Activated gamma-delta T cell treated with anti-CD3 and anti-CD28 coated beads, Interleukin-2, amount 50 U/mL, for 16 hours (primary cell): ENCODE data around the gene PDE4B.

Experiments
- DNase-seq: peaks from one replicate; pipeline ENCODE4 v3.0.0-alpha.2; 2020; ENCODE audit warnings: low read depth

PDE4B gene

DNA sequence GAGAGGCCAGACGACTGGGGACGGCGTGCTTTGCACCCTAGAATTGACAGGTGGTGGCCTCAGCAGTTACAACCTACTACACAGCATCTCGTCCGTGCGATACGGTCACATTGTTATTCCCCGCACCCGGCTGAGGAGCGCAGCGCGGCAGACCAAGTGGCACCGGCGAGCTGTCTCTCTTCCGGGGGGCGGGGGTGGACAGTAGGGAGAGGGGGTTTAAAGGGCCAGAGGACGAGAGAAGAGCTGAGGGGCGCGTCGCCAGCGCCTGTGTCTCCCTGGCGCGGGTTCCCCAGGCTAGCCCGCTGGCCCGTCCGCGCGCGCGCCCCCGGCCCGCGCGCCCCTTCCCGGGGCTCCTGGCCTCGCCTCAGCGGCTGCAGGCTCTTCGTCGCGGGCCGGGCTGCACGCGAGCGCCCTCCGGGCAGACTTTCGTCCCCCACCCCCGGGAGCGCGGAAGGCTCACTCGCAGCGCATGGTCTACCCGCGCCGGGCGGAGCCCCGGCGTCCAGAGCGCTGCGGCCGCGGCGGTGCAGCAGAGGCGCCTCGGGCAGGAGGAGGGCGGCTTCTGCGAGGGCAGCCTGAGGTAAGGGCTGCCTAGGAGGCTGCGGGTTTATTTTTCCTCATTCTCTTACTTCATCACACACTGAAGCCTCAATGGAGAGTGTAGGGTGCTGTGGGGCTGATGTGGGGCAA lies at the start of gene PDE4B:
Gene PDE4B, plus strand, starts transcription at position 227 of the 690 bp plus-strand sequence.
- DNase-seq: no peak

DNA sequence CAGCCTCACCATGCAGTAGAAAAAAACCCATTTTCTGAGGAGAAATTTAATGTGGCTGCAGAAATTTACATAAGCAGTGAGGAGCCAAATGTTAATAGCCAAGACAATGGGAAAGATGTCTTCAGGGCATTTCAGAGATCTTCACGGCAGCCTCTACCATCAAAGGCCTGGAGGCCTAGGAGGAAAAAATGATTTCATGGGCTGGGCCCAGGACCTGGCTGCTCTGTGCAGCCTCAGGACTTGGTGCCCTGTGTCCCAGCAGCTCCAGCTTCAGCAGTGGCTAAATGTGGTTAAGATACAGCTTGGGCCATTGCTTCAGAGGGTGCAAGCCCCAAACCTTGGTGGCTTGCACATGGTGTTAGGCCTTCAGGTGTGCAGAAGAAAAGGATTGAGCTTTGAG lies 48.0 kb upstream of the PDE4B start:
- DNase-seq: no peak

DNA sequence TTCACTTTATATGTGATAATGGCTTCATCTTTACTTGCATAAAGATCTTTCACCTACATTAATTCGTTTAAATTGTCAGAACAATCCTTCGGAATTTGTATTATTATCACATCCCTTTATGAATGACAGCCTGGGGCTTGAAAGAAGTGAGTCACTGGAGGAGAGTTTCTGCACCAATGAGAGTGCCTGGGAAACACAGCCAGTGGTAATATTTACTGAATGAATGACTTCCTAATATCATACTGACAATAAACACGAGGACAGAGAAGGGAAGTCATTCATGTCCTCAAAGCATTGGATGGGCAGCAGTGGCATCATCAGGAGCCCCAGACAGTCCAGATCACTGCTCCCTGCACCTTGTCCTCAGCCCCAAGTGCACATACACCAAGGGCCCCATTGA lies 40.7 kb upstream of the PDE4B start:
- DNase-seq: no peak

DNA sequence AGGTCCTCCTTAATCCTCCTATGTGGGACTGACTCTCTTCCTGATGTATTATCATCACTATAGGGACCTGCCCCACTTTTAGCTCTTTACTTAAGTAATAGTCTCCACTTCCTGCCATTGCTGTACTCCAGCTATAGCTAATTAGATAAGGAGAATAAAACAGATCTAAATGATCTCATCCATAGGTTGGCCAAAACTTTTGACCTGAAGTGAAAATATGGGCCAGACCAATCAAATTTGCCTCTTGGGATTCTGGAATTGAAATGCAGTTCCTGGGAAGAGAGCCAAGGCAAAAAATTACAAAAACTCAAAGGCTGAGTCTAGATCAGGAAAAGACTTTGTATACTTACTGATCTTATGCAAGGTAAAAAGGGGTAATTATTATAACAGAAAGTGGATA lies 36.1 kb upstream of the PDE4B start:
- no peak for DNase-seq

DNA sequence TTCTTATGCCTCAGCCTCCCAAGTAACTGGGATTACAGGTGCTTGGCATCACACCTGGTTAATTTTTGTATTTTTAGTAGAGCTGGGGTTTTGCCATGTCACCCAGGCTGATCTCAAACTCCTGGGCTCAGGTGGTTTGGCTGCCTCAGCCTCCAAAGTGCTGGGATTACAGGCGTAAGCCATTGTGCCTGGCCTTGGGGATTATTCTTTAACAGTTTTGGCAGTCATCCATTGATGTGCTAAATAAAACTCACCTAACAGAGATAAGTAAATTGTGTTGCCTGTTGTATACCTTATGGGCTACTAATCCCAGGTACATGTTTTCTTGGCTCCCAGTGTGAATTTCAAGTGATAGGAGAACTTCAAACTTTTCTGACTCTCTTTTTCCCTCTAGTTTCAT lies 35.2 kb upstream of the PDE4B start:
- no peak for DNase-seq

DNA sequence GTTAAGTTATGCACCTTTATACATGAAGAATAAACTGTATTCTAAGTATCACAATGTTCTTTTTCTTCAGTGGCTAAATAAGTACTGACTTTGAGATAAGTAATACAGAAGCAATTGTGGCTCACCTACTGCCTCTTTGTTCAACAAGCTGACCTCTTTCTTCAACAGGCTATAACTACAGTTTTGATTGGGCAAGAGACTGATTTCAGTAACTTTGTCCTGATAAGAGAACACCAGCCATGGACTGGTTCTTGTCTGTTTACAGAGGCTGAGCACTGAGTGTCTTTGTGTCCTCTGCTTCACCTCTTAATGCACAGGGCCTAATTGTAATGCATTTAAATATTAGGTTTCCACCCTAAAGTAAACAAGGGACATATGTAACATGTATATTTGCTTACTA lies 34.6 kb upstream of the PDE4B start:
- DNase-seq: no peak

DNA sequence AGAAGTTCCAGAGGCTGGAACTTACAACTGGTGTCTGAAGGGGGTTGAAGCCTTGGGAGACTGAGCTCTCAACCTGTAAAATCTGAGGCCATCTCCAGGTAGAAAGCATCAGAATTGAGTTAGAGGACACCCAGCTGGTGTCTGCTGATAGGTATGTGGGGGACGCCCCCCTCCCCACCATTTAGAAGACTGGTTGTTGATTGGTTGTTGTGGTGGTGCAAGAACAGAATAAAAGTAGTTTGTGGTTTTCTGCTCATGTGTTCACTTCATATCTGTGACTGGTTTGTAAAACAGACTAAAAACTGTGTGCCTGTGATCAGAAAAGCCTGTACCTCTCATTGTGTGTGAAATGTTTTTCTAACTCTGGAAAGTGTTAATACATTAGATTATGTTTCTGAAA lies 33.2 kb upstream of the PDE4B start:
- DNase-seq: no peak

DNA sequence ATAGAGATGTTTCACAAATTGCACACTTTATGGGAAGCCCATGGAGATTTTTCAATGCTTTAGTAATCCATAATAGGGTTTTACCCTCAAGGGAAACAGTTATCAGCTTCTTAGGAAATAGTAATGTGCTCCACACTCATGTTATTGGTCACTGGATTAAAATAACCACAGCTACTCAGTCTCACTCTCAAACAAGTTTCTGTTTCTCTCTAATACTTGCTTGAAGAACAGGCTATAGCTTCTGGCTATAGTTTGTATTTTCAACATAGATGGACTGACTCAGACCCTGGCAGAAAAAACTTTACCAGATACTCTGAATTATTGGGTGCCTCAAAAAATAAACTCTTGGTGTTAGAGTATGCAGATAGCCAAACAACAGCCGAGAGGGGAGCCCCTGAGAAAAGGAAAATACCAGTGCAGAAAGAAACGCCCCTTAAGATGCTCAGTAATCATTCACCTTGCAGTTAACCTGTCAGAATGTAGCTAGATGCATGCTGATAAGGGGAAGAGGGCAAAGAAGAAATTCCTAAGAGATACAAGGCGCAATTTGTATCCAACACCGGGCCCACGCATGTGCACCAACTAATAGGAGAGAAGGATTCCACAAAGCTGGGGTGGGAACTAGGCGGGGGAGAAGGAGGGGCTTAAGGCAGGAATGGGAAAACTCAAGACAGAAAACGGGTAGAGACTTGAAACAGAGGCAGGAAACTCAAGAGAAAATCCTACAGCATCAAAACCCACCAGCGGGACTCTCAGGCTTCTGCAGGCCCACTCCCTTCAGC lies 30.4 kb upstream of the PDE4B start:
- DNase-seq: no peak

DNA sequence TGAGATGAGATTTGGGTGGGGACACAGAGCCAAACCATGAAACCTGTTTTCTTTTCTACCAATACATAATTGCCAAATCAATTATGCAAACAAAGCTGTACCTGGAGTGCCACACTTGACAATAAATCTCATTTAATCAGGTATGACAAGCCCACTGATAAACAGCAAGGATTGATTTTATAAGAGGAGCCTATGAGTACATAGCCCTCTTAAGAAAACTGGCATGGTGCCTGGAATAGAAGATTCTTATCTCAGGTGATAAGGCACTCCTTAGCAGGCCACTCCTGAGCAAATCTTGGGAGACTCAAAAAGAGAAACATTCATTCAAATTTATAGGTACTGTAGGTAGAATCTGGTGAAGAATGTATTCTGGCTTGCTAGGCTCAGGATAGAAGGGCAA lies 28.6 kb upstream of the PDE4B start:
- no peak for DNase-seq

DNA sequence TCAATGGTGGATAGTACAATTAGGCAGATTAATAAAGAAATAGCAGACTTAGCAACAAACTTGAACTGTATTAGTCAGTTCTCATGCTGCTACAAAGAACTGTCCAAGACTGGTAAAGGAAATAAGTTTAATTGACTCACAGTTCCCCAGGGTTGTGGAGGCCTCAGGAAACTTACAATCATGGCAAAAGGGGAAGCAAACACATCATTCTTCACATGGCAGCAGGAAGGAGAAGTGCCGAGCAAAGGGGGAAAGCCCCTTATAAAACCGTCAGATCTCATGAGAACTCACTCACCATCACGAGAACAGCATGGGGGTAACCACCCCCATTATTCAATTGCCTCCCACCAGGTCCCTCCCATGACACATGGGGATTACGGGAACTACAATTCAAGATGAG lies 27.1 kb upstream of the PDE4B start:
- no peak for DNase-seq

DNA sequence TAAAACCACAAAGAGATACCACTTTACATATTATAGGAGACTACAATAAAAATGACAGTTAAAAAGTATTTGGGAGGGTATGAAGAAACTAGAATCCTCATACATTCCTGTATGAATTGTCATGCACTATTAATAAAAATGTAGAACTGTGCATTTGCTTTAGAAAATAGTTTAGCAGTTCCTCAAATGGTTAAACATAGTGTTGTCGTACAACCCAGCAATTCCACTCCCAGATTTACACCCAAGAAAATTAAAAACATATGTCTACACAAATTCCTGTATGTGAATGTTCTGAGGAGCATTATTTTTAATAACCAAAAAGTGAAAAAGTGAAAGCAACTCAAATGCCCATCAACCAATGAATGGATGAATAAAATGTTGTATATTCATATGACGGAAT lies 23.1 kb upstream of the PDE4B start:
- DNase-seq: no peak

DNA sequence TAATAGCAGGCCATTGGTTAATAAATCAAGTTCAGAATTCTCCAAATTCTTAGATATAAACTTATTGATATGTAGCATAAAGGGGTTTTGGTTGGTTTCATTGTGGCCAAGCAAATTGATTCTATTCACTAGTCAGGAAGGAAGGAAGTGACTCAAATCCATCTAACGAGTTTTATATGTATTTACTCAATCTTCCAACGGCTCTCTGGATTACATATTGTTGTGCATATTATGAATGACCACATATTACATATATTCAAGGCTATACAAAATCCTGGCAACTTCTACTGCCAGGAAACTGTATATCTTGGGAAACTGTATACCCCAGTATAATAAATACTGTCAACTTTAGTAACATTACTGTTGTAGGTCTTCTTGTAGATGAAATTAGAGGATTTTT lies 20.1 kb upstream of the PDE4B start:
- DNase-seq: no peak

DNA sequence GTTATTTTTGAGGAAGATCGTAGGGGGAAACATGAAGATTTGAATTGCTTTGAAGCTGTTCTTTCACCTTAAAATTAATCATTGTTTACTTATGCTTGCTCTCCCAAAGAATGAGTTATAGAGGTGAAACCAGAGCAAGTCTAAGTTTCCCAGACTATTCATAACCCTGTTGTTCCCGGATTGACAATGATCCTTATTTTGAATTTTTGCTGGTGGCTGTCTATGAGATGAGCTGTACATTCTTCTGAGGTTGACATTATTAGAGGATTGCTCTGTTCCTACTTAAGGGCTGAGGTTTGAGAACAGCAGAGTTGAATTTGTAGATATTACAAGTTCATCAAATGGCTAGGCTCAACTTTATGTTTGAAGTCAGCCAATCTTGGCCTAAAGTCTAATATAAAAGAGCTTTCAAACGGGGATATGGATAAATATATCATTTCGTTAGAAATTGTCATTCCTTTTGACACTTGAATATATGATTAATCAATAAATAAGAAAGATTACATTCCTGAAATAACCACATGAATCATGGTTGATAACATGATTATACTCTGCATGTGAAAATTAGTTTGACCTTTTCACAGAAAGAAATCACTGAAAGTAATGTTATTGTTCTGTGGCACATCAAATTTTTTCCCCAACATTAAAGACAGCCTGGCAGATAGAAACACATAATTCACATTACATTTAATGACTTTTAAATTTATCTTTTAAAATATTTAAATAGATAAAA lies 19.1 kb upstream of the PDE4B start:
- no peak for DNase-seq

DNA sequence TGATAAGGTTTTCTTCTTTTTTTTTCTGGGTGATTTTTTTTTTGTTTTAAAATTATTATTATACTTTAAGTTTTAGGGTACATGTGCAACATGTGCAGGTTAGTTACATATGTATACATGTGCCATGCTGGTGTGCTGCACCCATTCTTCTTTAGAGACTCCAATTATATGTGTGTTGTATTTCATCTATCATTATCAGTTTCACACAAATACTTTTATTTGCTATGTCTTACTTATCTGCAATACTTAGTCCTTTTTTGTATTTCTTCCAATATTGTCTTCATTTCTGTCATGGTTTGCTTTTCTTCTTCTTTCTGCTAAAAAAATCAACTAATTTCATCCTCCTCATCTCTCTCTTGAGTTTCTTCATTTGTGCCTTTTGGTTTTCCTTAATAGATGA lies 3.9 kb upstream of the PDE4B start:
- DNase-seq: no peak

DNA sequence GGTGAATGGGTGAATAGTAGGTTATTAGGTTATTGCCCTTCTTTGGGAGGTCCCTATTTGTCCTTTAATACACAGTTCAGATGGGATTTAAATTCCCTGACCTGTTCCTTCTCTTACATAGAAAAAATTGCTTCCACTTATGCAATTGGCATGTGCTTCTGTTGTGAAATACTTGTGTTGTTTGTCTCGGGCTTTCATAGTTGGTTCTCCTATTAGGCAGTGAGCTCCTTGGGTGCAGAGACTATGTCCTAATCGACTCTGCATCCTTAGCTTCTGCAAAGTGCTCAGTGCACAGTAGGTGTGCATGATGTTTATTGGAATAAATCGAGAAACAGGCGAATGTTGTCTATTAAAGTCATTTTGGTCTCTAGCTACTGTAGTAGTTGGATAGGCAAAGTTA lies 1.3 kb upstream of the PDE4B start:
- DNase-seq: no peak

DNA sequence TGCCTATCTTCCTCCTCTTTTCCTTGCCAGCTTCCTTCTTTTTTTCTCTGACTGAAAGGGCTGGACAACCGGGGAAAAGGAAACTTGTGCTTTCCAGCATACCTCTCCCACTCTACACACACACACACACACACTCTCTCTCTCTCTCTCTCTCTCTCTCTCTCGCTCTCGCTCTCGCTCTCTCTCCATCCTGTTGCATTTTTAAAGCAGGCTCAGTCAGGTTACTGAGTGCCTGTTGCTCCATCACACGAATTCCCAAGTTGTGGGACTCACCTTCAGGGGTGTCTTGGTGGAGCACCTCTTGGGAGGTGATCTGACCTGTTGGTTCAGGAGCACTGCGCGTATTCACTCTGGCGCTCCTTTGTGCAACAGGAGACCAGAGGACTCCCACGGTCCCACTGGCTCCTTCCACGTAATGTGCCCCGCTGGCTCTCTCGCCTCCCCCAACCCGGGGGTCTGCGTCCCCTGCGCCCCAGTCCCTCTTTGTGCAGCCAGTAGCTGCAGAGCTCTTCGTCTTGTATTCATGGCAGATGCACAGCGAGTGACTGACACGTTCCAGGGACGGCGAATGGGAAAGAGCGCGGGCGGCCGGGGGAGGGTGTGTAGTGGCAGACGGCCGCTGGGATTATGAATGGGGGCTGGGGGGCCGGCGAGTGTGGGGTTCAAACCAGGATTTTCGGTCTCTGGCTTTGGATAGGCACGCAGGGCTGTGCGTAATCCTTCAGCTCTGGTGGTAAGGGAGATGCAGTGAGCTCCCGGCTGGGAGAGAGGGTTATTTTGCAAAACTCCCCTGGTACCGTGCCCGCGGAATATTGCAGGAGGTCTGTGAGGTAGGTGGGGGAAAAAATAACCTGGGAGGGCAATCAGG lies 660 bp upstream of the PDE4B start:
- DNase-seq: no peak

DNA sequence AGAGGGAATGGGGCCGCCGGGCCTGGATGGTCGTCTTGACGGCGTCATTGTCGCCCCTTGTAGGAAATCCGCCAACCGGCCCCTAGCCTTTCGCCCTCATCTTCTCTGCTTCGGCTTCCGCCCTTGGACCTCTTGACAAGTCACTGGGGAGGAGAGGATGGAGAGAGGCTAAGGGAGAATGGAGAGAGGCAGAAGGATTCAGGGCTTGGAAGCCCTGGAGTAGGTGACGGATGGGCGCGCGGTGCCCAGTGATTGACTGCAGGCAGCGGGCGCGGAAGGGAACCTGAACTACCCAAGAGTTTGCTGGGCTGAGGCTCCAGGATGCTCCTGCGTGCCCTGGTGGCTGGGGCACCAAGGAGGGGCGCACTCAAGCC lies 651 bp downstream of the PDE4B start:
- DNase-seq: no peak

DNA sequence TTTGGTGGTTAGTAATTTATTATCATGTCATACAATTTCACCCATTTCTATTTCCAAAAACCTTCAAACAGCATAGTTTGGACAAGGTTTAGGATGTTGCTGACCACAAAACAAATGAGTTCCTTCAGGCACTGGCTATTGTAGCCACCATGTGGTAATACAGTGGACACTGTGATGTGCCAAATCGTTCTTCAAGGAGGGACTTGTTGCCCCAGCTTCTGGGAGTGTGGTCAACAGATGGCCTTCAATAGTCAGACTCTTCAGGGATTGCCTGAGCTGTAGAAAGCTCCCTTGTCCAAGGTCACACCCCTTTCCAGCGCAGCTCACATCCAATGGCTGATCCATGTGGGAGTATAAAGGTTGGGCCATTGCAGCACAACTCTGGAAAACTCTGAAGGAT lies 2.6 kb downstream of the PDE4B start:
- no peak for DNase-seq

DNA sequence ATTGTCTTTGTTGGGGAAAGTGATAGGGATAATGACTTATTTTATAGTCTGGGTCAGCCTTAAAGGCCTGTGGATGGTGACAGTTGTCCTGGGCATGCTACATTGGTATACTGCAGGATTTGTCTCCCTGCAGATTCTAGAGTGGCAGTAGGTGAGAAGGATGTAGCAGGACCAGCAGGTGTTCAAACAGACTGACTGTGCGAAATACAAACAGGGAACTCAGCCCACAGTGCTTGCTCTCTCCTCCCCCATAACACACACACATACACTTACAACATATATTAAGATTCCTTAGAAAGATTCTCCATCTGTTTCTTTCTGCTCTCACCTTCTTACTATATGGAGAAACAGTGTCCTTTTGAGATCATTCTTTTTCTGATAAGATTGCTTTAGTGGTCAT lies 6.9 kb downstream of the PDE4B start:
- DNase-seq: no peak

DNA sequence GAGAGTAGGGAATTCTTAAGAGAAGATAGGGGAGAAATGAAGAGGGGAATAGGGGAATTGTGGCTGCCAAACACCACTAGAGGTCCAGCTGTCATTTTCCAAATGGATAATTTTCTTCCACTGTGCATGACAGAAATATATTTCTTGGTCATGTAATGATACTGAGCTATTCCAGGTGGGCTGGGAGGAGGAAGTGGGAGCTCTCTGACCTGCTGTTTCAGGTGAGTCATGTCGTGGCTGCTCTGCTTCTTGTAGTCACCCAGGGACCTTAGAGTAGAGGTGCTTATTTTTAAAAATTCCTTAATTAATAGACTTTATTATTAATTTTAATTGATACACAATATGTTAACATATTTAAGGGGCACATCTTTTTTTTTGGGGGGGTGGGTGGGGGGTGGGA lies 11.9 kb downstream of the PDE4B start:
- DNase-seq: no peak

DNA sequence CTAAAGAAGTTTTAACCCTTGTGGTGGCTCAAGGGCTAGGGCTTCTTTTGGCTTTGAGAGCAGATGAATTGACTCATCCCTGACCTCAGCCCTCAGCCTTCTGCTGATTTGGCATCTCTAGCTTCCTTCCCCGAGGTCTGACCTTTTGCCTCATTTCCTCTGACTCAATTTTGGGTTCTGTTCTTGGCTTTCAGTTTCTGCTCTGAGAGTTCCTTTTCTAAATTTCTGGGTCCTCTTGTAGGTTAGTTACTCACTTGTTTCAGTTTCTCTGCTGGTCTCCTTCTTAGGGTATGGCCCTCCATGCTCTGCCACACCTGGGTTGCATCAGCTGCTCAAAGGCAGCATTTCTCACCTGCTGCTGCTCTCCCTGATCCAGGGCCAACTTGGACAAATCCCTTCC lies 19.4 kb downstream of the PDE4B start:
- DNase-seq: peak; percentile 1

DNA sequence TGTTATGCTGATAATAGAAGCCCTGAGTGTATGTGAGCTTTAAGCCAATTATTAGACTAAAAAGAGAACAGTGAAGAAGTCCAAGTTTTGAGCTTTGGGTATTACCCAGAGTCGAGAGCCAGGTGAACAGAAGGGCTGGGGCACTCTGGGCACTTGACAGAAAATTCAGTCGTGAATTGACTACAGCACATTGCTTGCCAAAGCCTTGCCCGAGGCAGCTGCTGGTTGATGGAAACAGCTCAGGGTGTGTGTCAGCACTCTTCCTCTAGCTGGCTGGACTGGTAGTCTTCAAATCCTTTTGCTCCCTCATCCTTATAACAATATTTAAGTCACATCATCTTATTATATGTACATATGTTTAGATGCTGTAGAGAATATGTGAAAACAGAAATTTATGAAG lies 21.3 kb downstream of the PDE4B start:
- no peak for DNase-seq
